Ascending aorta (tissue), 2 donors: ENCODE results near the gene NGB. TPM values are rescaled to one million over a fixed set of nuclear protein-coding genes. Genes with fewer than 3 reads are reported as not detected.

Source experiments
- DNase-seq, 2 donors: peaks; one replicate each; pipeline ENCODE4 v3.0.0-alpha.2; 2019; ENCODE audit warnings: low spot score in 2 of 2
- H3K27ac ChIP-seq, 2 donors: fragments of 200-600 bp; sonication (generic); one replicate each; pipeline ENCODE4 v1.5.1; 2016 to 2017; ENCODE audit warnings: mild to moderate bottlenecking in 1 of 2
- H3K27me3 ChIP-seq: fragments of 200-600 bp; sonication (generic); one replicate; pipeline ENCODE4 v1.5.1; 2017
- H3K36me3 ChIP-seq, 2 donors: fragments of 200-600 bp; sonication (generic); one replicate each; pipeline ENCODE4 v1.5.1; 2016
- H3K4me1 ChIP-seq, 2 donors: fragments of 200-600 bp; sonication (generic); one replicate each; pipeline ENCODE4 v1.5.1; 2016 to 2017; ENCODE audit warnings: mild to moderate bottlenecking in 1 of 2
- H3K4me3 ChIP-seq, 2 donors: fragments of 200-600 bp; sonication (generic); one replicate each; pipeline ENCODE4 v1.5.1; 2016 to 2017; ENCODE audit warnings: mild to moderate bottlenecking in 1 of 2
- H3K9me3 ChIP-seq, 2 donors: fragments of 200-600 bp; sonication (generic); one replicate each; pipeline ENCODE4 v1.5.1; 2016
- intact Hi-C: fragments of 100-400 bp; cut with DNase I; formaldehyde crosslinking; loops from one replicate; pipeline ENCODE4 v1.15.1; 2023
- total RNA-seq: library from RNA; depleted of rRNA; stranded (reverse); fragments of >200 nt; gene quantifications from one replicate; pipeline ENCODE4 v1.1.0, GENCODE V29; 2016
- TF ChIP-seq, protein P1 (sequence below), 3 experiments: fragments of 200-600 bp in 2 of 3; fragments of 450-650 bp in 1 of 3; sonication (generic) in 2 of 3; IDR thresholded peaks; one replicate each; pipeline ENCODE4 v1.5.1; 2016 to 2019; ENCODE audit warnings: antibody characterized with exemption in 3 of 3, mild to moderate bottlenecking in 1 of 3, moderate library complexity in 1 of 3

The NGB gene
- total RNA-seq, 1 donor from 2014 or later: not detected

DNA sequence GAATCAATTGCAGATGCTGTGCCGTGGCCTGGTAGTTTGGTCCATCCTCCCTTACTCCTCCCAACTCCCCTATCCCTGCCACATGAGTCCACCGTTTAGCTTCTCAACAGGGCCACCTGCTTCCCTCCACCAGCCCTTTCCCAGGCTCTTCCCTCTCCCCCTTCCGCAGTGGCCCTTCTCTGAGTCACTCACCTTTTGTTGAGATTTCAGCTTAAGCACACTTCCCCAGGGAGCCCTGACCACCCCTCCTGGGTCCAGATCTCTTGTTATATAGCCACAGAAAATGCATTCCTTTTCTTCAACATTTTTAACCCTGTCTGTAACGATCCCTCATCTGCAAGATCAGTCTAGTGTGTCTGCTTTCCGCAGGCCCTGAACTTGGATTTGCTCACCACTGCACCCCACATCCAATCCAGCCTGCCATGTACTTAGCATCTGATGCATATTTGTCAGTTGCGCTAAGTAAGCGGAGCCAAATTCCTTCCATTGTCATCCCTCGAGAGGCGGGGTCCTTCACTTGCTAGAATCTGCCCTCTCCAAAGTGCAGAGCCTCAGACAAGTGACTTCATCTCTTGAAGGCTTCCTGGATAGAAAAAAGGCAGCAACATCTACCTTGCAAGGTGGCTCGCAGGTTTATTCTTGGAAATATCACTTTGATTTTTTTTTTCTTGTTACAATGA is 48.3 kb downstream of the NGB start:
- no peak for DNase-seq
- intact Hi-C loops: no loop called here
- no peaks in the 10 kb centered on the region for H3K9me3 ChIP-seq
- TF ChIP-seq, protein P1, sequence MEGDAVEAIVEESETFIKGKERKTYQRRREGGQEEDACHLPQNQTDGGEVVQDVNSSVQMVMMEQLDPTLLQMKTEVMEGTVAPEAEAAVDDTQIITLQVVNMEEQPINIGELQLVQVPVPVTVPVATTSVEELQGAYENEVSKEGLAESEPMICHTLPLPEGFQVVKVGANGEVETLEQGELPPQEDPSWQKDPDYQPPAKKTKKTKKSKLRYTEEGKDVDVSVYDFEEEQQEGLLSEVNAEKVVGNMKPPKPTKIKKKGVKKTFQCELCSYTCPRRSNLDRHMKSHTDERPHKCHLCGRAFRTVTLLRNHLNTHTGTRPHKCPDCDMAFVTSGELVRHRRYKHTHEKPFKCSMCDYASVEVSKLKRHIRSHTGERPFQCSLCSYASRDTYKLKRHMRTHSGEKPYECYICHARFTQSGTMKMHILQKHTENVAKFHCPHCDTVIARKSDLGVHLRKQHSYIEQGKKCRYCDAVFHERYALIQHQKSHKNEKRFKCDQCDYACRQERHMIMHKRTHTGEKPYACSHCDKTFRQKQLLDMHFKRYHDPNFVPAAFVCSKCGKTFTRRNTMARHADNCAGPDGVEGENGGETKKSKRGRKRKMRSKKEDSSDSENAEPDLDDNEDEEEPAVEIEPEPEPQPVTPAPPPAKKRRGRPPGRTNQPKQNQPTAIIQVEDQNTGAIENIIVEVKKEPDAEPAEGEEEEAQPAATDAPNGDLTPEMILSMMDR (IDR thresholded peaks at IDR 0.05): no peak
- no peaks in the 10 kb centered on the region for H3K4me1 ChIP-seq
- H3K4me3 ChIP-seq: no peak overlapping the region
- no peak overlapping the region for H3K27ac ChIP-seq
- no peaks in the 10 kb centered on the region for H3K36me3 ChIP-seq
- no peaks in the 10 kb centered on the region for H3K27me3 ChIP-seq

- Histone ChIP-seq H3K27ac (no peak overlapping the region), H3K9me3 (no peaks in the 10 kb centered on the region), H3K4me1 (no peaks in the 10 kb centered on the region), H3K36me3 (no peaks in the 10 kb centered on the region), H3K27me3 (no peaks in the 10 kb centered on the region), H3K4me3 (no peak overlapping the region)
- intact Hi-C loops: no loop called here
- no peak for DNase-seq
- TF ChIP-seq, protein P1 (IDR thresholded peaks at IDR 0.05): no peak
Observed at GRCh38 chr14:77221241-77221871, 49.6 kb downstream of the NGB start.

DNA sequence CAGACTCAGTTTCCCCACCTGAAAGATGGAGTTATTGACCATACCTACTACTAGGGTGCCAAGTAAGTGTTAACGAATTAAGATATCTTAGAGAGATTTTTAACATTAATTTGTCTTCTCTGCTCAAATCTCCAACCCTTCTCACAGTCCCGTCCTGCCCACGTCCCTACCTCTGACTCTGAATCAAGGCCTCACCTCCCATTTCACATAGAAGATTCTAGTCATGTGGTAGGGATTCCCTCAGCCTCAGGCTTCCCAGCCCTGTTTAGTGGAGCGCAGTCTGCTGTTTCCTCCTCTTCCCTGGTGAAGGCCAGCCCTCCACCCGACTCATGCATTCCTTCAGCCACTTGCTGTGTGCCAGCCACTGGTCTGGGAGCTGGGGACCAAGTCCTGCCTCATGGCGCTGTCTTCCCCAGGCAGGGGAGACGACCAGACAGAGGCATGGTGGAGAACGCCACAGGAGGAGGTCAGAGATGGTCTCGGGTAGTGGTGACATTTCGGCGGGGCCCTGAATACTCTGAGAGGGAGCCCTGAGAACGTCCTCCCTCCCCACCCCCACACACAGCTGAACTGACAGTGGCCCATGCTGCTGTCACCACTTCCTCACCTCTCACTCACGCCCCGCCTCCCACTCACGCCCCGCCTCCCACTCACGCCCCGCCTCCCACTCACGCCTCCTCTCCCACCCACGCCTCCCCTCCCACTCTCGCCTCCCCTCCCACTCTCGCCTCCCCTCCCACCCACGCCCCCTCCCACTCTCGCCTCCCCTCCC is 50.6 kb downstream of the NGB start:
- Histone ChIP-seq H3K27ac (no peak overlapping the region), H3K27me3 (no peaks in the 10 kb centered on the region), H3K9me3 (no peaks in the 10 kb centered on the region), H3K4me3 (no peak overlapping the region), H3K4me1 (no peaks in the 10 kb centered on the region), H3K36me3 (no peaks in the 10 kb centered on the region)
- DNase-seq: no peak
- TF ChIP-seq, protein P1 (IDR thresholded peaks at IDR 0.05): no peak
- intact Hi-C loops: no loop called here

DNA sequence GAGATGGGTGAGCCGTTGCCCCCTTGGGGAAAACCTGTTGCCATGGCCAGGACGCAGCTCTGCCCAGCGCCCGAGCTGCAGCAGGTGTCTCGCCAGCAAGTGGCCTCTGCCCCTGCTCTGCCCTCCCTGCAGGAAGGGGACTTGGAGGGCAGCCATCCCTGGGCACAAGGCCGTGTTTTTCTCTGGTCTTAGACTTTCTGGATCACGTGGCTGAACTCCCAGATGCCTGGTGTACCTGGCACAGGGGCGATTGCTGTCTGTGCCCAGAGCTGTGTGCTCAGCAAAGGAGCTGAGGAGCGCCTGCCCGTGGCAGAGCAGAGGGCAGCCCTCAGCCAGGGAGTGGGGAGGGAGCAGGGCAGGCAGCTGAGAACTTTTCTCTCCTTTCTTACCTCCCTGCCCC is 51.4 kb downstream of the NGB start:
- H3K4me3 ChIP-seq: no peak overlapping the region
- H3K4me1 ChIP-seq: no peaks in the 10 kb centered on the region
- TF ChIP-seq, protein P1 (IDR thresholded peaks at IDR 0.05): no peak
- no peak for DNase-seq
- H3K36me3 ChIP-seq: no peaks in the 10 kb centered on the region
- H3K27ac ChIP-seq: no peak overlapping the region
- H3K27me3 ChIP-seq: no peaks in the 10 kb centered on the region
- no peaks in the 10 kb centered on the region for H3K9me3 ChIP-seq
- intact Hi-C loops: no loop called here

GRCh38 chr14:77217551-77217950 is 53.5 kb downstream of the NGB start:
- H3K9me3 ChIP-seq: no peaks in the 10 kb centered on the region
- intact Hi-C loops: no loop called here
- H3K4me3 ChIP-seq: no peak overlapping the region
- H3K27ac ChIP-seq: no peak overlapping the region
- H3K27me3 ChIP-seq: no peaks in the 10 kb centered on the region
- no peaks in the 10 kb centered on the region for H3K36me3 ChIP-seq
- TF ChIP-seq, protein P1 (IDR thresholded peaks at IDR 0.05): no peak
- no peak for DNase-seq
- no peaks in the 10 kb centered on the region for H3K4me1 ChIP-seq

Other genes with a start within 250 kb of the NGB start
- gene IRF2BPL, start 242.5 kb downstream of the NGB start, total RNA-seq: 68.1 TPM
- gene CIPC, start 172.9 kb downstream of the NGB start, total RNA-seq: 5.0 TPM
- gene ZDHHC22, start 129.4 kb downstream of the NGB start, total RNA-seq: not detected
- 0.11 TPM for gene TMEM63C, start 89.4 kb downstream of the NGB start, total RNA-seq
- gene POMT2, start 49.7 kb upstream of the NGB start, total RNA-seq: 28.4 TPM
- gene GSTZ1, start 49.8 kb upstream of the NGB start, total RNA-seq: 22.6 TPM
- gene TMED8, start 105.9 kb upstream of the NGB start, total RNA-seq: 3.7 TPM
- gene SAMD15, start 106.2 kb upstream of the NGB start, total RNA-seq: not detected
- not detected for gene NOXRED1, start 152.3 kb upstream of the NGB start, total RNA-seq
- 2.8 TPM for gene VIPAS39, start 186.4 kb upstream of the NGB start, total RNA-seq
- gene AHSA1, start 186.9 kb upstream of the NGB start, total RNA-seq: 123 TPM
- not detected for gene ISM2, start 227.6 kb upstream of the NGB start, total RNA-seq